ENCODE data around the gene UBAC1.

DNA sequence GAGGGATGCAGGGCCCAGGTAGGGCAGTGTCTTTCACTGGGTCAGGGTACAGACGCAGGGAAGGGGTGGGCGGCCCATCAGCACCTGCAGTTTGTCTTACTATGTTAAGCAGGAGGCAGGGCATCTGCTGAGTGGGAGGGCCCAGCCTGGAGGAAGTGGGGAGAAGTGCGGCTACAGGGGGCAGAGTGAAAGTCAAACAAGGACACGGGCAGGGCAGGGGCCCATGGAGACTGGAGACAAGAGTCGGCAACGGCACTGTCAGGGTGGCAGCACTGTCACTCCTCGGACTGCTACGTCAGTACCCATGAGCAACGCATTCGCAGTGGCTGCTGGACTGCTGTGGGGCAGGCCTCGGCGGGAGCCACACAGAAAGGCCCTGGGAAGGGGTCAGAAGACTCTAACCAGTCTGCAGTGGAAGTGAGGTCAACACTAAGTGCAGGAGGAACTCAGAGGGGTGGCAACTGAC lies 73.6 kb downstream of the UBAC1 start:
- TF ChIP-seq POLR2A (IDR thresholded peaks at IDR 0.05; ENCODE audit: low read length), result no peak
- no peak for TF ChIP-seq GATA1 (IDR thresholded peaks at IDR 0.05; ENCODE audit: low read depth, low read length)

All from erythroblast (primary cell).